SK-N-SH (cell line): Measurements from ENCODE around the gene EXOC6B.

Source experiments
- CTCF ChIP-seq: fragments of 200-600 bp; sonication (generic); IDR thresholded peaks from 2 replicates; pipeline ENCODE4 v1.6.1; 2017; ENCODE audit warnings: antibody characterized with exemption, mild to moderate bottlenecking, moderate library complexity
- EP300 ChIP-seq, 2 experiments: IDR thresholded peaks; 2 replicates each; pipeline versions ENCODE4 v1.4.0 to v1.6.1; 2012; ENCODE audit warnings: borderline replicate concordance in 1 of 2, low read depth in 1 of 2, low read length in 1 of 2
- EZH2phosphoT487 ChIP-seq: fragments of 200-600 bp; sonication (generic); IDR thresholded peaks from 2 replicates; pipeline ENCODE4 v1.6.1; 2017; ENCODE audit warnings: low read depth, mixed run types, mild to moderate bottlenecking, antibody characterized with exemption, moderate library complexity, borderline replicate concordance
- GABPA ChIP-seq: IDR thresholded peaks from 2 replicates; pipeline ENCODE4 v1.4.0; 2012; ENCODE audit warnings: low read depth, mild to moderate bottlenecking
- JUND ChIP-seq: IDR thresholded peaks from 2 replicates; pipeline ENCODE4 v1.4.0; 2012
- MXI1 ChIP-seq: IDR thresholded peaks from 2 replicates; pipeline ENCODE4 v1.6.1; 2012; ENCODE audit warnings: mild to moderate bottlenecking, low read depth, low read length, improper control_type of control experiment
- RCOR1 ChIP-seq: fragments of 150-350 bp; IDR thresholded peaks from 2 replicates; pipeline ENCODE4 v1.6.1; 2017; ENCODE audit warnings: antibody characterized with exemption, low read length
- SIN3A ChIP-seq: IDR thresholded peaks from 2 replicates; pipeline ENCODE4 v1.6.1; 2012; ENCODE audit warnings: low read depth, mild to moderate bottlenecking, low read length, moderate library complexity, borderline replicate concordance
- TAF1 ChIP-seq: IDR thresholded peaks from 2 replicates; pipeline ENCODE4 v1.6.1; 2012; ENCODE audit warnings: low read depth, mild to moderate bottlenecking, low read length, moderate library complexity, borderline replicate concordance
- TCF12 ChIP-seq: IDR thresholded peaks from 2 replicates; pipeline ENCODE4 v1.4.0; 2012
- TF ChIP-seq, protein P1 (sequence below): IDR thresholded peaks from 2 replicates; pipeline ENCODE4; 2012
- TF ChIP-seq, protein P2 (sequence below): IDR thresholded peaks from 2 replicates; pipeline ENCODE4 v1.6.1; 2012; ENCODE audit warnings: mild to moderate bottlenecking, low read depth, low read length, moderate library complexity
- TF ChIP-seq, protein P3 (sequence below): IDR thresholded peaks from 2 replicates; pipeline ENCODE4 v1.4.0; 2012; ENCODE audit warnings: low read depth, borderline replicate concordance

DNA sequence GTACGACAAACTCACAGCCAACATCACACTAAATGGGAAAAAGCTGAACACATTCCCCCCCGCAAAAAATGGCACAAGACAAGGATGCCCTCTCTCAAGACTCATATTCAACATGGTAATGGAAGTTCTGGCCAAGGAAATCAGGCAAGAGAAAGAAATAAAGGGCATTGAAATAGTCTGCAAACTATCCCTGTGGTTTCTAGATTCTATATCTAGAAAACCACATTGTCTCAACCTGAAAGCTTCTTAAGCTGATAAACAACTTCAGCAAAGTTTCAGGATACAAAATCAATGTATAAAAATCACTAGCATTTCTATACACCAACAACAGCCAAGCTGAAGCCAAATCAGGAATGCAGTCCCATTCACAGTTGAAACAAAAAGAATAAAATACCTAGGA lies 383.6 kb downstream of the EXOC6B start:
- no peak for TF ChIP-seq GABPA
- TF ChIP-seq, protein P1, sequence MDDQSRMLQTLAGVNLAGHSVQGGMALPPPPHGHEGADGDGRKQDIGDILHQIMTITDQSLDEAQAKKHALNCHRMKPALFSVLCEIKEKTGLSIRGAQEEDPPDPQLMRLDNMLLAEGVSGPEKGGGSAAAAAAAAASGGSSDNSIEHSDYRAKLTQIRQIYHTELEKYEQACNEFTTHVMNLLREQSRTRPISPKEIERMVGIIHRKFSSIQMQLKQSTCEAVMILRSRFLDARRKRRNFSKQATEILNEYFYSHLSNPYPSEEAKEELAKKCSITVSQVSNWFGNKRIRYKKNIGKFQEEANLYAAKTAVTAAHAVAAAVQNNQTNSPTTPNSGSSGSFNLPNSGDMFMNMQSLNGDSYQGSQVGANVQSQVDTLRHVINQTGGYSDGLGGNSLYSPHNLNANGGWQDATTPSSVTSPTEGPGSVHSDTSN = no peak
- no peak for TF ChIP-seq CTCF
- TF ChIP-seq SIN3A = no peak
- TF ChIP-seq MXI1 = no peak
- no peak for TF ChIP-seq JUND
- TF ChIP-seq, protein P2, sequence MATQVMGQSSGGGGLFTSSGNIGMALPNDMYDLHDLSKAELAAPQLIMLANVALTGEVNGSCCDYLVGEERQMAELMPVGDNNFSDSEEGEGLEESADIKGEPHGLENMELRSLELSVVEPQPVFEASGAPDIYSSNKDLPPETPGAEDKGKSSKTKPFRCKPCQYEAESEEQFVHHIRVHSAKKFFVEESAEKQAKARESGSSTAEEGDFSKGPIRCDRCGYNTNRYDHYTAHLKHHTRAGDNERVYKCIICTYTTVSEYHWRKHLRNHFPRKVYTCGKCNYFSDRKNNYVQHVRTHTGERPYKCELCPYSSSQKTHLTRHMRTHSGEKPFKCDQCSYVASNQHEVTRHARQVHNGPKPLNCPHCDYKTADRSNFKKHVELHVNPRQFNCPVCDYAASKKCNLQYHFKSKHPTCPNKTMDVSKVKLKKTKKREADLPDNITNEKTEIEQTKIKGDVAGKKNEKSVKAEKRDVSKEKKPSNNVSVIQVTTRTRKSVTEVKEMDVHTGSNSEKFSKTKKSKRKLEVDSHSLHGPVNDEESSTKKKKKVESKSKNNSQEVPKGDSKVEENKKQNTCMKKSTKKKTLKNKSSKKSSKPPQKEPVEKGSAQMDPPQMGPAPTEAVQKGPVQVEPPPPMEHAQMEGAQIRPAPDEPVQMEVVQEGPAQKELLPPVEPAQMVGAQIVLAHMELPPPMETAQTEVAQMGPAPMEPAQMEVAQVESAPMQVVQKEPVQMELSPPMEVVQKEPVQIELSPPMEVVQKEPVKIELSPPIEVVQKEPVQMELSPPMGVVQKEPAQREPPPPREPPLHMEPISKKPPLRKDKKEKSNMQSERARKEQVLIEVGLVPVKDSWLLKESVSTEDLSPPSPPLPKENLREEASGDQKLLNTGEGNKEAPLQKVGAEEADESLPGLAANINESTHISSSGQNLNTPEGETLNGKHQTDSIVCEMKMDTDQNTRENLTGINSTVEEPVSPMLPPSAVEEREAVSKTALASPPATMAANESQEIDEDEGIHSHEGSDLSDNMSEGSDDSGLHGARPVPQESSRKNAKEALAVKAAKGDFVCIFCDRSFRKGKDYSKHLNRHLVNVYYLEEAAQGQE = no peak
- no peak for TF ChIP-seq RCOR1
- no peak for TF ChIP-seq TAF1
- no peak for TF ChIP-seq EZH2phosphoT487
- TF ChIP-seq, protein P3, sequence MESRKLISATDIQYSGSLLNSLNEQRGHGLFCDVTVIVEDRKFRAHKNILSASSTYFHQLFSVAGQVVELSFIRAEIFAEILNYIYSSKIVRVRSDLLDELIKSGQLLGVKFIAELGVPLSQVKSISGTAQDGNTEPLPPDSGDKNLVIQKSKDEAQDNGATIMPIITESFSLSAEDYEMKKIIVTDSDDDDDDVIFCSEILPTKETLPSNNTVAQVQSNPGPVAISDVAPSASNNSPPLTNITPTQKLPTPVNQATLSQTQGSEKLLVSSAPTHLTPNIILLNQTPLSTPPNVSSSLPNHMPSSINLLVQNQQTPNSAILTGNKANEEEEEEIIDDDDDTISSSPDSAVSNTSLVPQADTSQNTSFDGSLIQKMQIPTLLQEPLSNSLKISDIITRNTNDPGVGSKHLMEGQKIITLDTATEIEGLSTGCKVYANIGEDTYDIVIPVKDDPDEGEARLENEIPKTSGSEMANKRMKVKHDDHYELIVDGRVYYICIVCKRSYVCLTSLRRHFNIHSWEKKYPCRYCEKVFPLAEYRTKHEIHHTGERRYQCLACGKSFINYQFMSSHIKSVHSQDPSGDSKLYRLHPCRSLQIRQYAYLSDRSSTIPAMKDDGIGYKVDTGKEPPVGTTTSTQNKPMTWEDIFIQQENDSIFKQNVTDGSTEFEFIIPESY = no peak
- TF ChIP-seq EP300 (IDR thresholded peaks at IDR 0.05; ENCODE audit: borderline replicate concordance in 1 of 2, low read depth in 1 of 2, low read length in 1 of 2) = no peak
- no peak for TF ChIP-seq TCF12
